ENCODE data around the gene PPARA.

- no peak for TF ChIP-seq EZH2phosphoT487 (IDR thresholded peaks at IDR 0.05; ENCODE audit: low read depth)
- no peak for TF ChIP-seq CTCF (IDR thresholded peaks at IDR 0.05; ENCODE audit: low read depth, low read length)
Measured at GRCh38 chr22:46290843-46291785, 140.8 kb downstream of the PPARA start.

All from OCI-LY3 (cell line).